Posterior cingulate gyrus (tissue), 11 donors: ENCODE results near the gene NMRK1.

ENCODE experiments used
- DNase-seq, 10 donors: peaks; one replicate each; pipeline versions ENCODE4 v3.0.0 to v3.0.0-alpha.2; 2020 to 2021; ENCODE audit warnings: mixed read lengths in 3 of 10
- intact Hi-C: fragments of 100-400 bp; cut with DNase I; formaldehyde crosslinking; loops from one replicate; pipeline ENCODE4 v1.15.1; 2023

Gene NMRK1

DNA sequence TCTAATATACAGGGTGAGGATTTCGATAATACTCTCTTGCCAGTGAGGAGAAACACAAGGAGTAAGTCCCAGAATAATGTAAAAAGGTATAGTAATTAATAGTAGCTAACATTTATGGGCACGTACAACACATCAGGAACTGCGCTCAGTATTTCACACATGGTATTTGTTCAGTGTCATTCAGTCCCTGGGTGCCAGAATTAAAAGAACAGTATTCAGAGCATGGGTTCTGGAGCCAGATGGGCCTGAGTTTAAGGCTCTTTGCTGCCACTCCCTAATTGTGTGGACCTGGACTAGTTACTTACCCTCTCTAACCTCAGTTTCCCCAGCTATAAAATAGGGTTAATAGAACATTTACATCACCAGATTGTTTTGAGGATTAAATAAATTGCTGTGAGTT lies 16.7 kb upstream of the NMRK1 start:
- DNase-seq = no peak
- intact Hi-C loops = no loop called here

DNA sequence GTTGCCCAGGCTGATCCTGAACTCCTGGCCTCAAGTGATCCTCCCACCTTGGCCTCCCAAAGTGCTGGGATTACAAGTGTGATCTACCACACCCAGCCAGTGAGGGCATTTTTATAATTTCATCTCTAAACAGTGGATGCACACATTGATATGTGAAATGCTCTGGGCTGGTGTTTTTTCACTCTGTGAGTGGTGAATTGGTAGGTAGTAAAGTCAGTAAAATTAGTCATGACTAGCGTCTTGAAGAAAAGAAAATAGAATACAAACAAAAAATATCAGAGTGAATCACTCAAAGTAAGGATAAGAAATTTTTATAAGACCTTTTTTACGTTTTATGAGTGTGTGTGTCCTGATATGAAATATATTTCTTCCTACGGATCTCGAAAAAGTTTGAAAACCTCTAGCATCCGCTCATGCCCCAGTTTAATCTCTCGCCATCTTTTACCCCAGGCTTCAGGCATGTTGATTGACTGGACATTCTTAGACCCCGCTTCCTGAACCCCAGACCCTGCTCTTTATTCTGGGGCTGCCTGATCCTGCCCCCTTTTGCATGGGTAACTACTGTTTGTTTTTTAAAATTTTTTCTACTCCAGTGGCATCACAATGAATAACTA lies 14.3 kb upstream of the NMRK1 start:
- intact Hi-C loops = no loop called here
- DNase-seq = no peak

DNA sequence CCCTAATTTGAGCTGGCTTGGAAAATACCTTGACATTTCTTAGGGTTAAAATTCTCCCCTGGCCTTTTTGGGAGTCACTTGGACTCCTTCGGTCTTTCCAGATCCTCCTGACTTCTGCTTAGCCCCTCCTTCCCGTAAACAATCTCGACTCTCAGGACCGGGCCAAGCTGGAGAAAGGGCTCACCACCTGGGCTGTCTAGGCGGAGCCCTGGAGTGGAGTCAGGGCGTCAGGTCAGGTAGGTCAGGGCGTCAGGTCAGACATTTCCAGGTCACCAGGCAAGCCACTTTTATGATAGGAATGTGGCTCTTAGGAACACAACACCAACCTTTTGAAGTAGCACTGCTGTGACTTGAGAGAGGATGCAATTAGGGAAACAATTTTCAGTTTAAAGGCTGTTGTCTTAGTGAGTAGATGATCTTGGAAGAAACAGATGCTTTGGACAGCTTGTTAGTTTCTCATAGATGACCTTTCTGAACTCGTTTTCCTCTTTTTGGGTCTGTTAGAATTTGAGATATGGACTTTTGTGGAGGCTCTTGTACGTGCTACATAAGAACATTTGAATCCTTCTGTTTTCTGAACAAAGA lies 13.1 kb upstream of the NMRK1 start:
- intact Hi-C loops = no loop called here
- DNase-seq = peak in 1 of 10 donors; percentile 65

DNA sequence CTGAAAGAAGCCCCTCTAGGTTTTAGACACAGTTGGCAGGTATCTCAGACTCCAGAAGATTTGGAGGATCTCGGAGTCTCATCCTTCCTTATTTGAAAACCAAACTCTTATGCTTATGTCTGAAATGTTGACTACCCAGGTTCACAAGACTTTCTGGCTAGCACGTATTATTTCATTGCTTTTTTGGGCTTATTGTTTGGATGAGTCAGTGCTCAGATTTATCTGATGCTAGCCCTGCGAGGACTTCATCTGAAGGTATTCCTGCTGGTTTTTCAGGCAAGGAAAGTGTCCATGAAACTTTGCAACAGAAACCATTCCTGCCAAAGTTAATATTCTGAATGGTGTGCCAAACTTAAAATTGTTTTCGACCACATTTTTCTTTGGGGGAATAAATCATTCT lies 8.8 kb upstream of the NMRK1 start:
- intact Hi-C loops = no loop called here
- DNase-seq = no peak

DNA sequence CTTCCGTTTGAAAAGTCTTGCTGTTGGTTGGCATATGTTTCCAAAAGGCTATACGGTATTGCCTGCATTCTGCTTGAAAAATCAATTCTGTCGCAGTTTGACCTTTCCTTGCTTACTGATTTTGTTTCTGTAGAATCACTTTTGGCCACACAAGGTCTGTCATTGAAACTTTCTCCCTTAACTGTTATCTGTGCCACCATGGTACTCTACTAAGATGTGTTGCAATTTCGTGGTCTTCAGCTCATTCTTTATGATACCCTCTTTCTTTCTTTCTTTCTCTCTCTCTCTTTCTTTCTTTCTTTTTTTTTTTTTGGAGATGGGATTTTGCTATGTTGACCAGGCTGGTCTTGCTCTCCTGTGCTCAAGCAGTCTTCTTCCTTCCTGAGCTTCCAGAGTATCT lies 4.8 kb upstream of the NMRK1 start:
- DNase-seq = no peak
- intact Hi-C loops = loop anchor here (5.0 kb wide), 1 partner anchor 35 kb away; no protein-coding TSS in a partner anchor

DNA sequence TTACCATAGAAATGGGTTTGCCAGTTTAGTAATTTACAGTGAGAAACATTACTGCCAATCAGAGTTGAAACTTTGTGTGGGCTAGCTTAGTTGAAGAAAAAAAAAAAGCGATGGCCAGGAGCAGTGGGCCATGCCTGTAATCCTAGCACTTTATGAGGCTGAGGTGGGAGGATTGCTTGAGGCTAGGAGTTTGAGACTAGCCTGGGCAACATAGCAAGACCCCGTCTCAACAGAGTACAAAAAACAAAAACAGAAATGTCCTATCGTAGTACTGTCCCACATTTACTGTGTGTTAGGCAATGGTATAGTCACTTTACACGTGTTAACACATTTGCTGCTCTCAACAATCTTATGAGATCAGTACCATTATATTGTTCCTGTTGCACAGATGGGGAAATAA lies 2.6 kb upstream of the NMRK1 start:
- no peak for DNase-seq
- intact Hi-C loops = loop anchor here (5.0 kb wide), 1 partner anchor 37 kb away; no protein-coding TSS in a partner anchor

DNA sequence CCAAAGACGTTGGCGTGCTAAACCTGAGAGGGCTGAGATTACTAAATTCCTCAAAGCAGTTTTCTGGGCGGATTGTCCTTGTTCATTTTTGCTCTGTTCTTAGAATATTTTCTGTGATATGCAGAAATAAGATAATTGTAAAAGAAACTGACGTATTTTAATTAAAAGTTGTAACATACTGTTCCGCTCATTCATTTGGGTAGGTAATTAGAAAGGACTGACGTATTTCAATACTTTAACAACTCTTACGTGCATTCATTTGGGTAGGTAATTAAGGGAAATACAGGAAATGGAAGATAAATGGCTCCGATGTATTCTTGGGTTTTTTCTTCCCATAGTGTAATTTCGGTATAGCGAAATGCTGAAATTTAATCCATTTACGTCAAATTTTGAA lies 1.4 kb upstream of the NMRK1 start:
- intact Hi-C loops = loop anchor here (5.0 to 10.0 kb wide), 3 partner anchors 98 to 1305 kb away; partner anchors contain the start of genes C9orf40 and RFK

DNA sequence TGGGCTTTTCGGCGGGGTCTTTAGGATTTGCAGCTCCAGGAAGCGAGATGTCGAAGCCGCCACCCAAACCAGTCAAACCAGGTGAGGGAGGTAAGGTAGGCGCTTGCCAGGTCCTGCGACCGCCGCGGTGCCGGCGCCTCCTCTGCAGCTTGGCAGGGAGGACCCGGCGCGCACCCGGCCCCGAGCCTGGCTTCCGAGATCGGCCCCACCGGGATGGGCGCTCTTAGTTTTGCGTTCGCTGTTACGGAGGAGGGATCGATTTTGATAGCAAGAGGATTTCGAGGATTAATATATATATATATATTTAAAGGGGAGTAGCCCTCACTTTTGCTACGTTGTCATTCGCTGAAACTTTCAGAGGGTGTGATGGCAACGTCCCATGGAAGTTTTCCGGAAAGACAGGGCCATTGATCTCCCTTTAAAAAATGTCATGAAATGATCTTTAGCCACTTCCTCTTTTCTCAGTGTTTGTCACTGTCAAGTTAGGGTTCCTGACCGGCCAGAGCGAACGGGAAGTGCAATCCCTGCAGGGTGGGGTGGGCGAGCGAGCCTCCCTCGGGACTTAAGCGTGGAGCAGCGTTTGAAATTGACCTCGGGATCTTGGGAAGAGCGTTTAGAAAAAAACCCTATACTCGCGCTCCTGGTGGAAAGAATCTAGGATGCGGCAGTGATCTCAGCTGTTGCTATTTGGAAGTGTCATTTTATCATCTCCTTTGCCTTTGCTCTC lies 854 bp upstream of the NMRK1 start:
- intact Hi-C loops = loop anchor here (1.0 to 10.0 kb wide), 4 partner anchors 61 to 1306 kb away; partner anchors contain the start of genes C9orf40, CARNMT1 and RFK
- DNase-seq = peak in 5 of 10 donors; percentile 32 to 87 (median 33)

More for the DNA sequence above, 1.4 kb upstream of the NMRK1 start:
- DNase-seq = no peak

DNA sequence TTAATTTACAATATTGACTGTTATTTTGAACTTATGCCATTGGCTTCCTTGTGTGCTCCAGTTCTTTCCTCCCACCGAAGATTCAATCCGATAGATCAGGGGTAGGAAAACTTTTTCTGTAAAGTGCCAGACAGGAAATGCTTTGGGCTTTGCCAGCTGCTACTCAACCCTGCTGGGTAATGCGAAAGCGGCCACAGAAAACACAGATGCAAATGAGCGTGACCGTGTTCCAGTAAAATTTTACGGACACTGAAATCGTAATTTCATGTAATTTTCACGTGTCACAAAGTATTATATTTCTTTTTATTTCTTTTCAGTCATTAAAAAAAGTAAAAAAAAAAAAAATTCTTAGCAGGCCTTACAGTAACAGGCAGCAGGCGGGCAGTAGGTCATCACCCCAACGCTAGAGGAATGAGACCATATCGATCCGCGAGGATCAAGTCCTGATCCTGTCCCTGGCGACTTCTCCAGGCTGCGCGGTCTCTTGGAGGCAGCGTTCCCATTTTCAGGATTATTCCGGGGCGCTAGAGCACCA lies 599 bp downstream of the NMRK1 start:
- intact Hi-C loops = loop anchor here (5.0 to 10.0 kb wide), 3 partner anchors 100 to 1307 kb away; partner anchors contain the start of genes C9orf40 and RFK
- peak in 1 of 10 donors; percentile 57 for DNase-seq

DNA sequence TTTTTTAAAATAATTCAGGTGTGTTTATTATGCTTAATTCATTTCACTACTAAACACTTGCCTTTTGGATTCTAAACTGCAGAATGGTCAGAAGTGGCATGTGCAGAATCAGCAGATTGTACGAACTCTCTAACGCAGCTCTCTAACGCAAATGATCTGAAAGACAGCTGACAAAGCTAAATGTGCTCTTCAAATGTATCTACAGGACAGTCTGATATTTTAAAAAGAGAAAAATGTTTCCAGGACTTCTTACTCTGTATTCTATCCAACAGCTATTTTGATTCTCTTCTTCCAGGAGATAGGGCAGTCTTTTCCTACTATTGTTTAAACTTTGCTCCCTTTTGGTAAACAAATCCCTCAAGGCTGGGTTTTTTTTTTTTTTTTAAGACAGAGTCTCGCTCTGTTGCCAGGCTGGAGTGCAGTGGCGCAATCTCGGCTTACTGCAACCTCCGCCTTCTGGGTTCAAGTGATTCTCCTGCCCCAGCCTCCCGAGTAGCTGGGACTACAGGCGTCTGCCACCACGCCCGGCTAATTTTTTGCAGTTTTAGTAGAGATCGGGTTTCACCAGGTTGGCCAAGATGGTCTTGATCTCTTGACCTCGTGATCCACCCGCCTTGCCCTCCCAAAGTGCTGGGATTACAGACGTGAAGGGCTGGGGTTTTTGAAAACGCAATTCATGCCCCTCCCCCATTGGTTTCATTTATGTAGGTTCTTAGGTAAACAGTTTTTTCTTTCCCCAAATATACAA lies 1.2 kb downstream of the NMRK1 start:
- DNase-seq = peak in 1 of 10 donors; percentile 49
- intact Hi-C loops = loop anchor here (5.0 to 10.0 kb wide), 3 partner anchors 101 to 1308 kb away; partner anchors contain the start of genes C9orf40 and RFK

DNA sequence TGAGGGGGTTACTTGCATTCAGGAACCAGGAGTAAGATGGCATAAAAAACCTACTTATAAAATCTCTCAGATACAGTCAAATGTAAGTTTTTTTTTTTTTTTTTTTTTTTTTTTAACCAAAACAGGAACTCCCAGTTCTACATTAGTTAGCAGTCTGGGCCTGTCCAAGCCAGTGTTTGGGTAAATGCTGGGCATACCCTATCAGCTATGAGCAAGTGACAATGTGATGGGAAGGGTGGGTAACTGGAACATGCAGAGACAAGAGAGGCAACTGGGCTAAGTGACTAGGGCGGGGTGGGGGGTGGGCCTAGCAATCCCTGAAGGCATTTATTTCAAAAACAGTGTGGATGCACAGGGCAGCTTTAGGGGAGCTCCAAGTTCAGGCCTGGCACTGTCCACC lies 2.3 kb downstream of the NMRK1 start:
- intact Hi-C loops = loop anchor here (5.0 to 10.0 kb wide), 3 partner anchors 102 to 1309 kb away; partner anchors contain the start of genes C9orf40 and RFK
- DNase-seq = no peak

DNA sequence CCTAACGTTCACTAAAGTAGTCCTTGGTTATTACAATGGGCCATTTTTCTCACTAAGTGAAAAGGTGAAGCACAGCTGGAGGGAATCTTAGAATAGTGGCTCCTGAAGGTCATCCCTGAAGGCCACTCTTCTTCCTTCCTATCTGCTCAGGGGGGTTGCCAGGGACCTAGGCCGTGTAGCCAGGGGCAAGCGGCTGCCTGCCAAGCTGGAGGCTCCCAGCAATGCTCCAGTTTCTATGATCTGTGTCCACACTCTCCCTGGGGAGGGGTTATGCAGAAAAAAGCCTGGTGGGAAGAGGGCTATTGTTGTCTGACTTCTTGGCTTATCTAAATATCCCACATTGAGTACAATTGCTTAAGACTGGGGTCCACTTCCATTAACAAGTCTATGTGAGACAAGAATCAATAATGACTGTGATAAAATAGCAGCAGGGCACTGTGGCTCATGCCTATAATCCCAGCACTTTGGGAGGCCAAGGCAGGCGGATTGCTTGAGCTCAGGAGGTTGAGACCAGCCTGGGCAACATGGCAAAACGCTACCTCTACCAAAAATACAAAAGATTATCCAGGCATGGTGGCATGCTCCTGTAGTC lies 3.8 kb downstream of the NMRK1 start:
- DNase-seq = no peak
- intact Hi-C loops = loop anchor here (10.0 kb wide), 1 partner anchor 1311 kb away; the partner anchor contains the start of gene RFK

DNA sequence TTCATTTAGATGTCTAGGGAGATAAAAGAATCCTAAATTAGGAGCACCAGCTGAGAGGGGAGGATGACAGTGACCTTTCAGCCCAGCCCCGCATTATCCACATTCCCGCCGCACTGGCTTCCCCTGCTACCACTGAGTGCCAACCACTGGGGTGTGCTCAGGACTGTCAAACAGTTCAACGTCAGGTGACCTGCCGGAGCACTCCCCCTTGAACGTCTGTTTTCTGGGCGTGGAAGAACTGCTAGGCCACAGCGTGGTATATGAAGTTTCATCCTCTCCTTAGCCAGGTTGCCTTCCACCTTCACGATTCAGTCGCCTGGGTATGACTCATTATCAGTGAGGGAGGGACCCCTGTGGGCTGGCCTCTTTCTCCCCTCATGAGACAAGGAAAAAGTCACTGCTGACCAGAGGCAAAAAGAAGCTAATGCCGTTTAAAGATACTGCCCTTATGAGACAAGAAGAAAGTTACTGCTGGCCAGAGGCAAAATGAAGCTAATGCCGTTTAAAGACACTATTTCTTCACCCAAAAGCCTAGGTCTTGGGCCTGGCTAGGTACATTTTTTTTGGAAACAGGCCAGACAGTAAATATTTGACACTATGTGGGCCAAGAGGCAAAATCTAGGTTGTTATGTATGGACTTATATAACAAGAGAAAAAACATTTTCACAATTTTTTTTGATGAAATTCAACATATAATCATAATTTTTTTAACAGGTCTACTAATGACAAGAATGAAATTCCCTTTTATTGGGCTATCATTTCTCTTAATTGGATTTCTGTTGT lies 4.6 kb downstream of the NMRK1 start:
- intact Hi-C loops = loop anchor here (10.0 kb wide), 1 partner anchor 1311 kb away; the partner anchor contains the start of gene RFK
- peak in 5 of 10 donors; percentile 29 to 91 (median 54) for DNase-seq

DNA sequence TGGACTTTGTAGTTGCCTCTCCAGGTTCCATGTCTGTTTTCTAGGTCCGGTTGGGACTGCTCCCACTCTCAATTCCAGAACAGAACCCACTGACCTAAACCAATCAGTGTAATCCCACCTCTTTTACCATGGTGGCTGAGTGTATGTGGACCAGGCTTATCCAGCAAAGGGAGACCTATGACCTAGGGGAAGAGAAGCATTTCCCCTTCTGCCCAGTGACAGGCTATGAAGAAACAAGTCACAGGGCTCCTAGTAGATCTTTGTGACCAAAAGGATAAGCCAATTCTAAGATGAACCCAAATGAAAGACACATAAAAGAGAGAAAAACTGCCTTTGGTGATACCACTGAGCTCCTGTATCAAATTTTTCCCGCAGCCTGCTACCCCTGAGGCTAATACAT lies 6.3 kb downstream of the NMRK1 start:
- intact Hi-C loops = loop anchor here (10.0 kb wide), 1 partner anchor 1313 kb away; the partner anchor contains the start of gene RFK
- DNase-seq = no peak

DNA sequence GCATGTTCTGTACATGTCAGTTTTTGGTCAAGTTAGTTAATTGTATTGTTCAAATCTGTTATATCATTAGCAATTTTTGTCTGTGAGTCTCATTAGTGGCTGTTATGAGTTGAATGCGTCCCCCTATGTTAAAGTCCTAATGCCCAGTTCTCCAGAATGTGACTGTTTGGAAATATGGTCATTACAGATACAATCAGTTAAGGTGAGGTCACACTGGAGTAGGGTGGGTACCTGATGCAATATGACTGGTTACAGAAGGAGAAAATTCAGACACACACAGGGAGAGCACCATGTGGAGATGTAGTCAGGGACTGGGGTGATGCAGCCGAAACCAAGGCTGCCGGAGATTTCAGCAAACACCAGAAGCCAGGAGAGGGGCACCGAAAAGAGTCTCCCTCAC lies 15.1 kb downstream of the NMRK1 start:
- DNase-seq = no peak
- intact Hi-C loops = no loop called here

DNA sequence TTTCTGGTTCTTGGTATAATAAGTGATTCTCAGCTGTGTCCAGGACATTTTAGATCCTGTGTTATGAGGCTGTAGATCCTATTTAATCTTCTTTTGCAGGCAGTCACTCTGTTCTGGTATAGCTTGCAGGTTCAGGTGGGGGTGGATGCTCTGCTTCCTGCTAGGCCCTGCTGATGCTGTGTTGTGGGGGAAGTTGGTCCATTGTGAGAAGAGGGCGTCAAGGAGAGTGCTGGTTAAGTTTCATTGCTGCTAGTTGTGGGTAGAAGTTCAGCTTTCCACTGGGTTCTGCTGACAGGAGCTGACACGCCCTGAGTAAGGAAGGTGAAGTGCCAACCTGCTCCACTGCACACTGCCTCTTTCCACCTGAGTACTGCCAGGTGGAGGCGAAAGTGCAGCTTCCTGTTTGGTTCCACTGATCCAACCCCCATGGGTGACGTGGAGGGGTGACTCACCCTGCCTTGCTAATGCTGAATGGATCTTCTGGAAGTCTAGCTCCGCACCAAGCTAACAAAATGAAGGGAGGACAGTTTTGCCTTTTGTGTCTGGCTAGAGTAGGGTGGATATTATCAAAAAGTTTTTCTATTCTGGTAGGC lies 16.3 kb downstream of the NMRK1 start:
- peak in 1 of 10 donors; percentile 83 for DNase-seq
- intact Hi-C loops = no loop called here

DNA sequence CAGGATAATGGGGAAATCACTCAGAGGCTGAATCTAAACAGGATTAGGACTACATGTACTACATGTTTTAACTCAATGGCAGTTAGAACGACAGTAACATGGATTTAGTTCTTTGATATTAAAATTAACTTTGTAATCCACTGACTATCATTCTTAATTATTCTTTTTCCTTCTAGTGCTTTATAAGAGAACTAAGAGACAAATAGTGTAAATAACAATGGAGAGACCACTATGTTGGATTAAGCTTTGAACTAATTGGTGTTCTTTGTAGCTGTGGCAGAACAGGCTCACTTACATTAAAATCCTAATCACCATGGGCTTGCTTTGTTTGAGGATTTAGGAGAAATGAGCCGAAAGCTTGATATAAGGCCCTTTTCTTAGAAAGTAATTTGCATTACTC lies 18.8 kb downstream of the NMRK1 start:
- intact Hi-C loops = no loop called here
- no peak for DNase-seq

DNA sequence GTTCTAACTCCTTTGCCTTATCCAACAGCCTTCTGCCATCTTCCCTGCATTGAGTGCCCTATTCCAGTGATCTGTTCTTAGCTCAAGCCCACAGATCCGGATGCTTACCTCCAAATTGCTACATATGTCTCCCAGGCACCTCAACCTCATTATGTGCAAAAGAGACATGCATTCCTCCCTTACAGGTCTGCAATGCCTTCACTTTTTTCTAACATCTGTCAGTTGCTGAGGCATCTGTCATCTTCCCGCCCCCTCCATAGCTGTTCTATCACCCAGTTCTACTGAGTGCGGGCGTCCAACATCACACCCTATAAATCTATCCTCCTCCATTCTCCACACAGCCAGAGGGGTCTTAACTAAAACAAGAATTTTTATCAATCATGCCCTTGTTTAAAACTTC lies 20.1 kb downstream of the NMRK1 start:
- intact Hi-C loops = no loop called here
- no peak for DNase-seq
